ENCODE results near the gene CKAP5. TPM values are rescaled to one million over a fixed set of nuclear protein-coding genes. Genes with fewer than 3 reads are reported as not detected.

The CKAP5 gene
- total RNA-seq, 3 donors from 2014 or later (not counting 1 experiment from before 2014, with no cell fraction given) = 39.1 to 63.7 (median 46.3) TPM

- 87% methylated on average over 7 of the region's 7 CpGs for WGBS (ENCODE audit: insufficient coverage)
- no peak for TF ChIP-seq CTCF (IDR thresholded peaks at IDR 0.05)
- no peaks in the 10 kb centered on the region for H3K9me3 Mint-ChIP-seq
- H3K4me3 Mint-ChIP-seq = no peak overlapping the region
- no peaks in the 10 kb centered on the region for H3K27me3 Mint-ChIP-seq (ENCODE audit: low read depth in 2 of 2)
- H3K4me1 ChIP-seq (ENCODE audit: control insufficient read depth, insufficient read depth, low read length) = peaks cover 43% of the 10 kb centered on the region
- peak overlapping the region in 1 of 2 donors; percentile 80 for H3K27ac Mint-ChIP-seq
- intact Hi-C loops (cut with micrococcal nuclease) = no loop called here
- H3K27me3 ChIP-seq (ENCODE audit: control insufficient read depth, insufficient read depth, low read length) = no peaks in the 10 kb centered on the region
- H3K9me3 ChIP-seq (ENCODE audit: control insufficient read depth, insufficient read depth, low read length) = no peaks in the 10 kb centered on the region
- H3K36me3 Mint-ChIP-seq = no peaks in the 10 kb centered on the region
- no peak for DNase-seq
- peaks cover 24 to 46% of the 10 kb centered on the region in 2 donors for H3K4me1 Mint-ChIP-seq
- no peak overlapping the region for H3K4me3 ChIP-seq (ENCODE audit: low read length)
- H3K36me3 ChIP-seq (ENCODE audit: control insufficient read depth, insufficient read depth, low read length) = peaks cover 46% of the 10 kb centered on the region
- no peak for ATAC-seq
- H3K27ac ChIP-seq (ENCODE audit: low read length) = no peak overlapping the region
Measured at GRCh38 chr11:46694607-46695006, 151.5 kb downstream of the CKAP5 start.

- no peak for DNase-seq
- no peak for ATAC-seq
- H3K4me3 Mint-ChIP-seq = peak overlapping the region; percentile 13
- H3K9me3 ChIP-seq (ENCODE audit: control insufficient read depth, insufficient read depth, low read length) = no peaks in the 10 kb centered on the region
- H3K36me3 ChIP-seq (ENCODE audit: control insufficient read depth, insufficient read depth, low read length) = peaks cover 46% of the 10 kb centered on the region
- H3K27ac ChIP-seq (ENCODE audit: low read length) = no peak overlapping the region
- intact Hi-C loops (cut with micrococcal nuclease) = no loop called here
- TF ChIP-seq CTCF (IDR thresholded peaks at IDR 0.05) = no peak
- H3K27ac Mint-ChIP-seq = peak overlapping the region in 1 of 2 donors; percentile 80
- no peaks in the 10 kb centered on the region for H3K27me3 Mint-ChIP-seq (ENCODE audit: low read depth in 2 of 2)
- H3K36me3 Mint-ChIP-seq = no peaks in the 10 kb centered on the region
- H3K4me3 ChIP-seq (ENCODE audit: low read length) = no peak overlapping the region
- no peaks in the 10 kb centered on the region for H3K27me3 ChIP-seq (ENCODE audit: control insufficient read depth, insufficient read depth, low read length)
- H3K9me3 Mint-ChIP-seq = no peaks in the 10 kb centered on the region
- 84% methylated on average over 6 of the region's 6 CpGs for WGBS (ENCODE audit: insufficient coverage)
- peaks cover 38% of the 10 kb centered on the region for H3K4me1 ChIP-seq (ENCODE audit: control insufficient read depth, insufficient read depth, low read length)
- H3K4me1 Mint-ChIP-seq = peaks cover 21 to 44% of the 10 kb centered on the region in 2 donors
Measured at GRCh38 chr11:46694072-46694471, 152.0 kb downstream of the CKAP5 start.

- 98% methylated on average over 2 of the region's 2 CpGs for WGBS (ENCODE audit: insufficient coverage)
- peaks cover 17 to 39% of the 10 kb centered on the region in 2 donors for H3K4me1 Mint-ChIP-seq
Measured at GRCh38 chr11:46693597-46694012, 152.5 kb downstream of the CKAP5 start.

More at GRCh38 chr11:46693597-46694012, 152.5 kb downstream of the CKAP5 start:
- Mint-ChIP-seq H3K9me3 (no peaks in the 10 kb centered on the region), H3K27me3 (ENCODE audit: low read depth in 2 of 2) (no peaks in the 10 kb centered on the region), H3K4me3 (no peak overlapping the region), H3K36me3 (no peaks in the 10 kb centered on the region), H3K27ac (peak overlapping the region in 1 of 2 donors; percentile 80)
- ATAC-seq = no peak
- Histone ChIP-seq H3K4me1 (ENCODE audit: control insufficient read depth, insufficient read depth, low read length) (peaks cover 35% of the 10 kb centered on the region), H3K9me3 (ENCODE audit: control insufficient read depth, insufficient read depth, low read length) (no peaks in the 10 kb centered on the region), H3K27me3 (ENCODE audit: control insufficient read depth, insufficient read depth, low read length) (no peaks in the 10 kb centered on the region), H3K27ac (ENCODE audit: low read length) (no peak overlapping the region), H3K36me3 (ENCODE audit: control insufficient read depth, insufficient read depth, low read length) (peaks cover 46% of the 10 kb centered on the region), H3K4me3 (ENCODE audit: low read length) (no peak overlapping the region)
- DNase-seq = no peak
- no peak for TF ChIP-seq CTCF (IDR thresholded peaks at IDR 0.05)
- intact Hi-C loops (cut with micrococcal nuclease) = no loop called here

Other genes with a start within 250 kb of the CKAP5 start
- gene HARBI1, start 229.1 kb downstream of the CKAP5 start, total RNA-seq = 10 to 100 TPM in 2 of 3 donors, 1 to 10 TPM in 1; 9.9 to 16.8 (median 12.7) TPM
- 100 to 1,000 TPM; 125 to 137 (median 132) TPM for gene ATG13, start 228.7 kb downstream of the CKAP5 start, total RNA-seq
- gene ARHGAP1, start 145.7 kb downstream of the CKAP5 start, total RNA-seq = 100 to 1,000 TPM in 2 of 3 donors, 10 to 100 TPM in 1; 89.8 to 111 (median 102) TPM
- gene ZNF408, start 145.2 kb downstream of the CKAP5 start, total RNA-seq = 10 to 100 TPM in 1 of 3 donors, 1 to 10 TPM in 2; 9.1 to 19.0 (median 9.6) TPM
- under 1 TPM in 1 of 3 donors, not detected in 2; 0.14 TPM for gene F2, start 127.1 kb downstream of the CKAP5 start, total RNA-seq
- not detected for gene LRP4, start 72.3 kb upstream of the CKAP5 start, total RNA-seq
- 10 to 100 TPM; 16.2 to 17.8 (median 16.9) TPM for gene CSTPP1, start 90.5 kb upstream of the CKAP5 start, total RNA-seq

Measured in natural killer cell (primary cell).